ENCODE data around the gene ITGAE.

GRCh38 chr17:3732210-3732621, 68.8 kb downstream of the ITGAE start:
- TF ChIP-seq CTCF (IDR thresholded peaks at IDR 0.05) (no peak), POLR2A (IDR thresholded peaks at IDR 0.05) (no peak)
